SK-N-SH (cell line): ENCODE results near the gene DDX51. TPM values are rescaled to one million over a fixed set of nuclear protein-coding genes. Genes with fewer than 3 reads are reported as not detected.

Source experiments
- CTCF ChIA-PET: fragments of 300-600, 350-600 bp; formaldehyde crosslinking; extraction: SDS; loops from one replicate; lab custom pipeline; 2021; lab: Yijun Ruan, JAX
- POLR2A ChIA-PET: fragments of 350-600 bp; sonication (Branson Sonifier 250); formaldehyde crosslinking; extraction: SDS; loops from one replicate; lab custom pipeline; 2020; ENCODE audit warnings: antibody characterized with exemption, inconsistent platforms; lab: Yijun Ruan, JAX
- DNase-seq: peaks from one replicate; pipeline ENCODE4 v3.0.0; 2012
- H2AFZ ChIP-seq: fragments of 200-600 bp; sonication (generic); 2 replicates; pipeline ENCODE4 v1.8.1; 2016; ENCODE audit warnings: antibody characterized with exemption, mild to moderate bottlenecking, low read depth
- H3F3A ChIP-seq: fragments of 200-600 bp; sonication (generic); replicated peaks from 2 replicates; pipeline ENCODE3; 2016; ENCODE audit warnings: antibody characterized with exemption, mild to moderate bottlenecking; ENCODE audit not compliant: insufficient read depth
- H3K27ac ChIP-seq, 2 experiments: fragments of 200-500 bp in 1 of 2; fragments of 200-600 bp in 1 of 2; sonication (Bioruptor generic) in 1 of 2; sonication (generic), shearing (Covaris generic) in 1 of 2; 2 replicates each; pipeline versions ENCODE4 v1.5.1 to v1.6.1; 2014 to 2016; ENCODE audit warnings: low read depth in 2 of 2, inconsistent platforms in 1 of 2, low read length in 1 of 2, mild to moderate bottlenecking in 1 of 2, mixed read lengths in 1 of 2
- H3K27me3 ChIP-seq: fragments of 200-600 bp; sonication (generic), shearing (Covaris generic); 2 replicates; pipeline ENCODE4 v1.6.1; 2016; ENCODE audit warnings: mixed run types; ENCODE audit not compliant: insufficient read depth
- H3K36me3 ChIP-seq, 2 experiments: fragments of 200-500 bp in 1 of 2; fragments of 200-600 bp in 1 of 2; sonication (Bioruptor generic) in 1 of 2; sonication (generic) in 1 of 2; replicated peaks in 1 of 2; 2 replicates each; pipeline versions ENCODE3 to v1.5.1; 2014 to 2016; ENCODE audit warnings: low read length in 1 of 2, mild to moderate bottlenecking in 1 of 2; ENCODE audit not compliant: insufficient read depth in 2 of 2, control insufficient read depth in 1 of 2
- H3K4me1 ChIP-seq, 2 experiments: fragments of 200-500 bp in 1 of 2; fragments of 200-600 bp in 1 of 2; sonication (Bioruptor generic) in 1 of 2; sonication (generic), shearing (Covaris generic) in 1 of 2; 2 replicates each; pipeline versions ENCODE4 v1.5.1 to v1.6.1; 2014 to 2016; ENCODE audit warnings: low read depth in 1 of 2, low read length in 1 of 2, mixed run types in 1 of 2; ENCODE audit not compliant: insufficient read depth in 2 of 2, control insufficient read depth in 1 of 2
- H3K4me2 ChIP-seq: fragments of 200-600 bp; sonication (generic), shearing (Covaris generic); 2 replicates; pipeline ENCODE4 v1.6.1; 2017; ENCODE audit warnings: mixed run types
- H3K4me3 ChIP-seq, 2 experiments: fragments of 200-500 bp in 1 of 2; fragments of 200-600 bp in 1 of 2; sonication (Bioruptor generic) in 1 of 2; sonication (generic), shearing (Covaris generic) in 1 of 2; 2 replicates each; pipeline versions ENCODE4 v1.5.1 to v1.8.1; 2014 to 2016; ENCODE audit warnings: low read depth in 2 of 2, inconsistent platforms in 1 of 2, low read length in 1 of 2, mild to moderate bottlenecking in 1 of 2, mixed read lengths in 1 of 2, moderate library complexity in 1 of 2
- H3K79me2 ChIP-seq: fragments of 200-600 bp; sonication (generic); 2 replicates; pipeline ENCODE4 v1.8.1; 2017; ENCODE audit warnings: mild to moderate bottlenecking; ENCODE audit not compliant: insufficient read depth
- H3K9ac ChIP-seq: fragments of 200-600 bp; sonication (generic); 2 replicates; pipeline ENCODE4 v1.6.1; 2017; ENCODE audit warnings: mixed run types
- H3K9me2 ChIP-seq: fragments of 200-600 bp; sonication (generic); 2 replicates; pipeline ENCODE4 v1.6.1; 2017; ENCODE audit warnings: mixed run types
- H3K9me3 ChIP-seq: fragments of 200-600 bp; sonication (generic); 2 replicates; pipeline ENCODE4 v1.6.1; 2017; ENCODE audit warnings: mixed run types, mild to moderate bottlenecking, moderate library complexity
- H4K20me1 ChIP-seq: fragments of 200-600 bp; sonication (generic); 2 replicates; pipeline ENCODE4 v1.6.1; 2017; ENCODE audit warnings: mild to moderate bottlenecking, mixed run types; ENCODE audit not compliant: insufficient read depth
- EP300 ChIP-seq, 2 experiments: IDR thresholded peaks; 2 replicates each; pipeline versions ENCODE4 v1.4.0 to v1.6.1; 2012; ENCODE audit warnings: borderline replicate concordance in 1 of 2, low read depth in 1 of 2, low read length in 1 of 2
- JUND ChIP-seq: IDR thresholded peaks from 2 replicates; pipeline ENCODE4 v1.4.0; 2012
- MXI1 ChIP-seq: IDR thresholded peaks from 2 replicates; pipeline ENCODE4 v1.6.1; 2012; ENCODE audit warnings: mild to moderate bottlenecking, low read depth, low read length, improper control_type of control experiment
- NFIC ChIP-seq: IDR thresholded peaks from 2 replicates; pipeline ENCODE4 v1.4.0; 2012; ENCODE audit warnings: borderline replicate concordance
- NRF1 ChIP-seq: IDR thresholded peaks from 2 replicates; pipeline ENCODE4 v1.6.1; 2012; ENCODE audit warnings: low read depth, mild to moderate bottlenecking, low read length
- RAD21 ChIP-seq: IDR thresholded peaks from 2 replicates; pipeline ENCODE4 v1.6.1; 2012; ENCODE audit warnings: mild to moderate bottlenecking, low read length
- RFX5 ChIP-seq: IDR thresholded peaks from 2 replicates; pipeline ENCODE4 v1.6.1; 2012; ENCODE audit warnings: mild to moderate bottlenecking, improper control_type of control experiment, low read length
- TAF1 ChIP-seq: IDR thresholded peaks from 2 replicates; pipeline ENCODE4 v1.6.1; 2012; ENCODE audit warnings: low read depth, mild to moderate bottlenecking, low read length, moderate library complexity, borderline replicate concordance
- TEAD4 ChIP-seq: IDR thresholded peaks from 2 replicates; pipeline ENCODE4 v1.4.0; 2012; ENCODE audit warnings: mild to moderate bottlenecking, borderline replicate concordance; ENCODE audit not compliant: insufficient read depth
- YY1 ChIP-seq: IDR thresholded peaks from 2 replicates; pipeline ENCODE4 v1.4.0; 2012; ENCODE audit warnings: low read depth, mild to moderate bottlenecking
- WGBS: methylation state at CpG from one replicate; pipeline ENCODE4 v1.1.6; 2017; ENCODE audit warnings: low lambda C conversion rate; 5-methylcytosine and 5-hydroxymethylcytosine counted together
- polyA plus RNA-seq, 3 experiments: library from polyadenylated mRNA; depleted of rRNA; stranded (reverse); fragments of >200 nt; gene quantifications; 2 replicates each; pipeline ENCODE4 v1.2.3, GENCODE V29; 2012
- TF ChIP-seq, protein P1 (sequence below): IDR thresholded peaks from 2 replicates; pipeline ENCODE4; 2012
- TF ChIP-seq, protein P2 (sequence below): fragments of 200-600 bp; sonication (generic); IDR thresholded peaks from 2 replicates; pipeline ENCODE4 v1.6.1; 2017; ENCODE audit warnings: antibody characterized with exemption, mild to moderate bottlenecking, moderate library complexity

The DDX51 gene
- polyA plus RNA-seq, 1 of the 3 experiments (the other 2 are of a cell fraction): 17.3 TPM

DNA sequence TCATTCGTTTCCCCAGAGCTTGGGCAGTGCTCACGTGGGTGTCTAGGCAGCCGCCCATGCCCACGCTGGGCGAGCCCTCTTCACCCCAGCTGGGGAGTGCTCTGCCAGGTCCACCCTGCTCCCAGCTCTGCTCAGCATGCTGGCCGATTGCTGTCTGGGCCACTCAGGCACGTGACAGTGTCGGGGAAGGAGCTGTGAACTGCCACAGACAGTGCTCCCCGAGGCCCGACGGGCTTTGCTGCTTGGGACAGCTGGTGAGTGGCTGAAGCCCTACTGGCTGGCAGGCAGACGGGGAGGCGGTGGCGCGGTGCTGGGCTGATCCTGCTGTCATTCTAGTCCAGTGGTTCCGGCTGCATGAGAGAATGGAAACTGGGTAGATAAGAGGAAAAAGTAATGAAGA is 15.9 kb upstream of the DDX51 start:
- ChIA-PET CTCF (interaction anchor here (5.3 kb wide), 1 partner anchor 255 kb away, joined by 33 read pairs; no protein-coding TSS in a partner anchor), POLR2A (interaction anchor here (0.8 kb wide), 1 partner anchor 13 kb away, joined by 3 read pairs; no protein-coding TSS in a partner anchor)

DNA sequence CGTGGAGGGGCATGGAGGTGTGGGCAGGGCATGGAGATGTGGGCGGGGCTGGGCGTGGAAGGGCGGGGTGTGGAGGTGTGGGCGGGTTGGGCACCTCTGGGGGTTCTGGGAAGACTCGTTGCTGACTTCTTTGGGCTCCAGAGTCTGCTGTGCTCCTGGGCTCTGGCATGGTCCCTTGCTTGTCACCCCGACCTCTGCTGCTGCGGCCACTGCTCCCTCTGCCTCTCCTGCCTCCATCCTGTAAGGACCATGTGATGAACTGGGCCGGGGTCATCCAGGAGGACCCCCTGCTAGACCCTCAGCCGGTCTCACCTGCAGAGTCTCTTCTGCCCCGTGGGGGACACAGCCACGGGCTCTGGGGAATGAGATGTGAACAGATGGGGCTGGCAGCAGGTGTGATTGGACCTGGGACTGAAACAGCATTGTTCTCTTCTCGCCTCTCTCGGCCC is 15.5 kb upstream of the DDX51 start:
- peaks cover 20% of the 10 kb centered on the region for H3F3A ChIP-seq
- H3K9ac ChIP-seq: no peak overlapping the region
- WGBS: 68% methylated on average over 12 of the region's 14 CpGs
- no peak overlapping the region for H2AFZ ChIP-seq
- peaks cover 17% of the 10 kb centered on the region for H3K27me3 ChIP-seq
- no peaks in the 10 kb centered on the region for H3K9me3 ChIP-seq
- POLR2A ChIA-PET: no interaction called here
- DNase-seq: no peak
- H3K4me2 ChIP-seq: no peak overlapping the region
- no peaks in the 10 kb centered on the region for H3K79me2 ChIP-seq
- no peaks in the 10 kb centered on the region for H3K36me3 ChIP-seq
- H3K4me3 ChIP-seq: no peak overlapping the region
- TF ChIP-seq TEAD4 (no peak), JUND (no peak), YY1 (no peak), RFX5 (no peak), MXI1 (no peak), NFIC (no peak), EP300 (IDR thresholded peaks at IDR 0.05; ENCODE audit: borderline replicate concordance in 1 of 2, low read depth in 1 of 2, low read length in 1 of 2) (no peak)
- TF ChIP-seq, protein P1, sequence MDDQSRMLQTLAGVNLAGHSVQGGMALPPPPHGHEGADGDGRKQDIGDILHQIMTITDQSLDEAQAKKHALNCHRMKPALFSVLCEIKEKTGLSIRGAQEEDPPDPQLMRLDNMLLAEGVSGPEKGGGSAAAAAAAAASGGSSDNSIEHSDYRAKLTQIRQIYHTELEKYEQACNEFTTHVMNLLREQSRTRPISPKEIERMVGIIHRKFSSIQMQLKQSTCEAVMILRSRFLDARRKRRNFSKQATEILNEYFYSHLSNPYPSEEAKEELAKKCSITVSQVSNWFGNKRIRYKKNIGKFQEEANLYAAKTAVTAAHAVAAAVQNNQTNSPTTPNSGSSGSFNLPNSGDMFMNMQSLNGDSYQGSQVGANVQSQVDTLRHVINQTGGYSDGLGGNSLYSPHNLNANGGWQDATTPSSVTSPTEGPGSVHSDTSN: no peak
- TF ChIP-seq, protein P2, sequence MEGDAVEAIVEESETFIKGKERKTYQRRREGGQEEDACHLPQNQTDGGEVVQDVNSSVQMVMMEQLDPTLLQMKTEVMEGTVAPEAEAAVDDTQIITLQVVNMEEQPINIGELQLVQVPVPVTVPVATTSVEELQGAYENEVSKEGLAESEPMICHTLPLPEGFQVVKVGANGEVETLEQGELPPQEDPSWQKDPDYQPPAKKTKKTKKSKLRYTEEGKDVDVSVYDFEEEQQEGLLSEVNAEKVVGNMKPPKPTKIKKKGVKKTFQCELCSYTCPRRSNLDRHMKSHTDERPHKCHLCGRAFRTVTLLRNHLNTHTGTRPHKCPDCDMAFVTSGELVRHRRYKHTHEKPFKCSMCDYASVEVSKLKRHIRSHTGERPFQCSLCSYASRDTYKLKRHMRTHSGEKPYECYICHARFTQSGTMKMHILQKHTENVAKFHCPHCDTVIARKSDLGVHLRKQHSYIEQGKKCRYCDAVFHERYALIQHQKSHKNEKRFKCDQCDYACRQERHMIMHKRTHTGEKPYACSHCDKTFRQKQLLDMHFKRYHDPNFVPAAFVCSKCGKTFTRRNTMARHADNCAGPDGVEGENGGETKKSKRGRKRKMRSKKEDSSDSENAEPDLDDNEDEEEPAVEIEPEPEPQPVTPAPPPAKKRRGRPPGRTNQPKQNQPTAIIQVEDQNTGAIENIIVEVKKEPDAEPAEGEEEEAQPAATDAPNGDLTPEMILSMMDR: no peak
- H3K9me2 ChIP-seq: no peaks in the 10 kb centered on the region
- peaks cover 0 to 2% of the 10 kb centered on the region in 2 experiments; a peak in 1 of 4 replicates for H3K4me1 ChIP-seq
- no peak overlapping the region for H3K27ac ChIP-seq
- CTCF ChIA-PET: interaction anchor here (5.3 kb wide), 1 partner anchor 255 kb away, joined by 33 read pairs; no protein-coding TSS in a partner anchor
- no peaks in the 10 kb centered on the region for H4K20me1 ChIP-seq

More for the DNA sequence above, 15.9 kb upstream of the DDX51 start:
- Histone ChIP-seq H3K27me3 (peaks cover 17% of the 10 kb centered on the region), H3K9me2 (no peaks in the 10 kb centered on the region), H4K20me1 (no peaks in the 10 kb centered on the region), H3F3A (peaks cover 20% of the 10 kb centered on the region), H3K79me2 (no peaks in the 10 kb centered on the region), H3K9me3 (no peaks in the 10 kb centered on the region), H3K4me3 (no peak overlapping the region), H3K27ac (no peak overlapping the region), H3K9ac (no peak overlapping the region), H3K4me1 (peaks cover 0 to 2% of the 10 kb centered on the region in 2 experiments; a peak in 1 of 4 replicates), H3K4me2 (no peak overlapping the region), H2AFZ (no peak overlapping the region), H3K36me3 (no peaks in the 10 kb centered on the region)
- 52% methylated on average over 16 of the region's 16 CpGs for WGBS
- TF ChIP-seq TAF1 (no peak), NRF1 (no peak), RAD21 (no peak)
- no peak for DNase-seq
